HL-60/S4 (cell line): ENCODE results near the gene EVL.
"Not testable (repeated sequence)": the region's sequence is repeated elsewhere in the genome, so short reads cannot be mapped to it uniquely, and the experiment has no call there.

Source experiments
- in situ Hi-C: fragments of 300-500 bp; cut with MboI; formaldehyde crosslinking; loops from 2 replicates; pipeline ENCODE4 v1.14.3; 2022; ENCODE audit warnings: low sequenced_read_pairs

The EVL gene

GRCh38 chr14:100038065-100038464 is 27.2 kb upstream of the EVL start:
- in situ Hi-C loops, result no loop called here

- in situ Hi-C loops, result no loop called here
Measured at GRCh38 chr14:100039903-100040302, 25.3 kb upstream of the EVL start.

- in situ Hi-C loops, result no loop called here
Measured at GRCh38 chr14:100041271-100041670, 24.0 kb upstream of the EVL start.

GRCh38 chr14:100042286-100042685 is 22.9 kb upstream of the EVL start:
- in situ Hi-C loops, result no loop called here

GRCh38 chr14:100045642-100046344 is 19.4 kb upstream of the EVL start:
- in situ Hi-C loops, result no loop called here

GRCh38 chr14:100047600-100047999 is 17.6 kb upstream of the EVL start:
- in situ Hi-C loops, result no loop called here

GRCh38 chr14:100048786-100049185 is 16.4 kb upstream of the EVL start:
- in situ Hi-C loops, result no loop called here

- in situ Hi-C loops, result no loop called here
Measured at GRCh38 chr14:100049220-100049619, 16.0 kb upstream of the EVL start.

- in situ Hi-C loops, result no loop called here
Measured at GRCh38 chr14:100051103-100051502, 14.1 kb upstream of the EVL start.

GRCh38 chr14:100051543-100051942 is 13.7 kb upstream of the EVL start:
- in situ Hi-C loops, result no loop called here

GRCh38 chr14:100052819-100053218 is 12.4 kb upstream of the EVL start:
- in situ Hi-C loops, result no loop called here

- in situ Hi-C loops, result no loop called here
Measured at GRCh38 chr14:100054316-100055075, 10.7 kb upstream of the EVL start.

- in situ Hi-C loops, result no loop called here
Measured at GRCh38 chr14:100056431-100056830, 8.8 kb upstream of the EVL start.

GRCh38 chr14:100056964-100057795 is 8.0 kb upstream of the EVL start:
- in situ Hi-C loops, result no loop called here

- in situ Hi-C loops, result no loop called here
Measured at GRCh38 chr14:100058777-100059437, 6.3 kb upstream of the EVL start.

- in situ Hi-C loops, result no loop called here
Measured at GRCh38 chr14:100059438-100059781, 5.8 kb upstream of the EVL start.

GRCh38 chr14:100060760-100061159 is 4.5 kb upstream of the EVL start:
- in situ Hi-C loops, result no loop called here

GRCh38 chr14:100062590-100062989 is 2.6 kb upstream of the EVL start:
- in situ Hi-C loops, result no loop called here

- in situ Hi-C loops, result no loop called here
Measured at GRCh38 chr14:100063314-100063941, 1.8 kb upstream of the EVL start.

GRCh38 chr14:100064335-100065092 is 708 bp upstream of the EVL start:
- in situ Hi-C loops, result not testable (repeated sequence)
